Trophoblast cell (in vitro differentiated cells and primary cell): ENCODE results near the gene LAMC3.
A peak's percentile ranks its signal among the peaks of the same experiment; 100 is the strongest.

Experiments used
- DNase-seq, 2 donors: peaks; one replicate each; pipeline ENCODE4 v3.0.0-alpha.2; 2016
- H2AFZ ChIP-seq: 2 replicates; pipeline ENCODE4 v1.6.1; 2013; ENCODE audit warnings: low read length, moderate library complexity, mild to moderate bottlenecking; ENCODE audit not compliant: insufficient read depth, poor library complexity
- H2AK5ac ChIP-seq: 2 replicates; pipeline ENCODE4 v1.6.1; 2013; ENCODE audit warnings: mild to moderate bottlenecking, low read length
- H2BK120ac ChIP-seq: 2 replicates; pipeline ENCODE4 v1.6.1; 2013; ENCODE audit warnings: low read length, mild to moderate bottlenecking, moderate library complexity; ENCODE audit not compliant: insufficient read depth, poor library complexity
- H2BK12ac ChIP-seq: 2 replicates; pipeline ENCODE4 v1.6.1; 2013; ENCODE audit warnings: mild to moderate bottlenecking, low read length, moderate library complexity
- H2BK5ac ChIP-seq: 2 replicates; pipeline ENCODE4 v1.6.1; 2013; ENCODE audit warnings: low read length, low read depth, moderate library complexity, mild to moderate bottlenecking; ENCODE audit not compliant: poor library complexity
- H3K14ac ChIP-seq: 2 replicates; pipeline ENCODE4 v1.6.1; 2013; ENCODE audit warnings: mild to moderate bottlenecking, low read length
- H3K18ac ChIP-seq: 2 replicates; pipeline ENCODE4 v1.6.1; 2013; ENCODE audit warnings: mild to moderate bottlenecking, low read length
- H3K23ac ChIP-seq: 2 replicates; pipeline ENCODE4 v1.6.1; 2013; ENCODE audit warnings: low read length
- H3K27ac ChIP-seq: 2 replicates; pipeline ENCODE4 v1.5.1; 2013; ENCODE audit warnings: low read depth, mild to moderate bottlenecking, inconsistent platforms, low read length, moderate library complexity
- H3K27me3 ChIP-seq: 2 replicates; pipeline ENCODE4 v1.6.1; 2013; ENCODE audit warnings: inconsistent platforms, mild to moderate bottlenecking, low read length, moderate library complexity; ENCODE audit not compliant: insufficient read depth
- H3K36me3 ChIP-seq, 2 experiments: 1 replicate in 1 of 2; 2 replicates in 1 of 2; pipeline ENCODE4 v1.6.1; 2013; ENCODE audit warnings: low read length in 2 of 2, mild to moderate bottlenecking in 2 of 2, moderate library complexity in 1 of 2; ENCODE audit not compliant: insufficient read depth in 2 of 2, control insufficient read depth in 1 of 2
- H3K4ac ChIP-seq: 2 replicates; pipeline ENCODE4 v1.6.1; 2013; ENCODE audit warnings: low read depth, mild to moderate bottlenecking, low read length, moderate library complexity
- H3K4me1 ChIP-seq, 2 experiments: 1 replicate in 1 of 2; 2 replicates in 1 of 2; pipeline ENCODE4 v1.6.1; 2013; ENCODE audit warnings: low read length in 2 of 2, mild to moderate bottlenecking in 2 of 2, moderate library complexity in 1 of 2; ENCODE audit not compliant: insufficient read depth in 2 of 2, control insufficient read depth in 1 of 2
- H3K4me2 ChIP-seq: 2 replicates; pipeline ENCODE4 v1.6.1; 2013; ENCODE audit warnings: inconsistent platforms, mild to moderate bottlenecking, low read length, moderate library complexity
- H3K4me3 ChIP-seq: 2 replicates; pipeline ENCODE4 v1.5.1; 2013; ENCODE audit warnings: mild to moderate bottlenecking, low read depth, low read length, inconsistent platforms
- H3K79me1 ChIP-seq: one replicate; pipeline ENCODE4 v1.6.1; 2013; ENCODE audit warnings: low read length
- H3K79me2 ChIP-seq: 2 replicates; pipeline ENCODE4 v1.6.1; 2013; ENCODE audit warnings: low read length, mild to moderate bottlenecking; ENCODE audit not compliant: control insufficient read depth, insufficient read depth, poor library complexity
- H3K9ac ChIP-seq: 2 replicates; pipeline ENCODE4 v1.6.1; 2013; ENCODE audit warnings: mild to moderate bottlenecking, low read length
- H3K9me3 ChIP-seq: 2 replicates; pipeline ENCODE4 v1.6.1; 2013; ENCODE audit warnings: low read depth, mild to moderate bottlenecking, control low read depth, inconsistent platforms, low read length; ENCODE audit not compliant: insufficient read depth
- H4K12ac ChIP-seq: 2 replicates; pipeline ENCODE4 v1.6.1; 2013; ENCODE audit warnings: low read depth, mild to moderate bottlenecking, low read length, moderate library complexity
- H4K8ac ChIP-seq: 2 replicates; pipeline ENCODE4 v1.6.1; 2013; ENCODE audit warnings: low read depth, mild to moderate bottlenecking, low read length, moderate library complexity
- H4K91ac ChIP-seq: one replicate; pipeline ENCODE4 v1.6.1; 2013; ENCODE audit warnings: low read depth, mild to moderate bottlenecking, low read length, moderate library complexity
- WGBS: extraction: QIAGEN DNeasy Blood & Tissue Kit; methylation state at CpG from one replicate; pipeline ENCODE4 v1.1.7; 2013; ENCODE audit warnings: missing lambda C conversion rate; ENCODE audit not compliant: insufficient read length, insufficient coverage; ENCODE audit errors: extremely low coverage; 5-methylcytosine and 5-hydroxymethylcytosine counted together

Gene LAMC3

GRCh38 chr9:131045300-131046092 is 36.5 kb downstream of the LAMC3 start:
- Histone ChIP-seq H3K4me2 (no peak overlapping the region), H3K4me3 (no peak overlapping the region), H2BK120ac (no peak overlapping the region), H3K9ac (no peak overlapping the region), H3K79me2 (no peaks in the 10 kb centered on the region), H3K27ac (no peak overlapping the region), H3K36me3 (no peaks in the 10 kb centered on the region), H3K18ac (no peak overlapping the region), H3K4me1 (peaks cover 2 to 3% of the 10 kb centered on the region in 2 experiments), H3K4ac (no peak overlapping the region), H3K79me1 (no peaks in the 10 kb centered on the region), H3K9me3 (peaks cover 2% of the 10 kb centered on the region), H2AFZ (no peak overlapping the region), H3K27me3 (no peaks in the 10 kb centered on the region), H4K8ac (no peak overlapping the region), H3K23ac (no peak overlapping the region), H2AK5ac (no peak overlapping the region), H2BK12ac (no peak overlapping the region), H3K14ac (no peak overlapping the region), H4K12ac (no peak overlapping the region), H2BK5ac (no peak overlapping the region), H4K91ac (no peak overlapping the region)
- DNase-seq, result peak in 1 of 2 donors; percentile 16
- WGBS, result no CpG with 5 or more reads among the region's 16 CpGs

GRCh38 chr9:131046093-131046380 is 37.1 kb downstream of the LAMC3 start:
- WGBS, result no CpG with 5 or more reads among the region's 3 CpGs
- Histone ChIP-seq H2BK12ac (no peak overlapping the region), H2BK120ac (no peak overlapping the region), H3K14ac (no peak overlapping the region), H2BK5ac (no peak overlapping the region), H4K12ac (no peak overlapping the region), H3K36me3 (no peaks in the 10 kb centered on the region), H3K27ac (no peak overlapping the region), H3K4me2 (no peak overlapping the region), H3K23ac (no peak overlapping the region), H3K4me1 (peaks cover 2 to 3% of the 10 kb centered on the region in 2 experiments), H3K27me3 (no peaks in the 10 kb centered on the region), H2AK5ac (no peak overlapping the region), H3K79me1 (no peaks in the 10 kb centered on the region), H3K4me3 (no peak overlapping the region), H3K9me3 (peaks cover 2% of the 10 kb centered on the region), H3K18ac (no peak overlapping the region), H3K9ac (no peak overlapping the region), H3K4ac (no peak overlapping the region), H4K8ac (no peak overlapping the region), H2AFZ (no peak overlapping the region), H3K79me2 (no peaks in the 10 kb centered on the region), H4K91ac (no peak overlapping the region)
- DNase-seq, result peak; percentile 35 to 58

- no peak overlapping the region for H3K27ac ChIP-seq
- no peak overlapping the region for H3K14ac ChIP-seq
- peak; percentile 44 to 83 for DNase-seq
- no peak overlapping the region for H2BK12ac ChIP-seq
- H4K8ac ChIP-seq, result no peak overlapping the region
- no peaks in the 10 kb centered on the region for H3K36me3 ChIP-seq
- no peaks in the 10 kb centered on the region for H3K79me2 ChIP-seq
- peak overlapping the region; percentile 56 for H2AFZ ChIP-seq
- no CpG with 5 or more reads among the region's 35 CpGs for WGBS
- H2BK5ac ChIP-seq, result no peak overlapping the region
- peaks cover 2% of the 10 kb centered on the region for H3K9me3 ChIP-seq
- no peak overlapping the region for H3K4ac ChIP-seq
- H2BK120ac ChIP-seq, result no peak overlapping the region
- H3K23ac ChIP-seq, result no peak overlapping the region
- peaks cover 2 to 3% of the 10 kb centered on the region in 2 experiments for H3K4me1 ChIP-seq
- no peak overlapping the region for H3K4me2 ChIP-seq
- no peaks in the 10 kb centered on the region for H3K79me1 ChIP-seq
- no peak overlapping the region for H4K12ac ChIP-seq
- no peak overlapping the region for H3K4me3 ChIP-seq
- H3K27me3 ChIP-seq, result no peaks in the 10 kb centered on the region
- H2AK5ac ChIP-seq, result no peak overlapping the region
- no peak overlapping the region for H3K18ac ChIP-seq
- no peak overlapping the region for H3K9ac ChIP-seq
- H4K91ac ChIP-seq, result no peak overlapping the region
These were observed 37.7 kb downstream of the LAMC3 start for GRCh38 chr9:131046581-131047202.

GRCh38 chr9:131048332-131048731 is 39.4 kb downstream of the LAMC3 start:
- Histone ChIP-seq H3K18ac (no peak overlapping the region), H3K79me1 (no peaks in the 10 kb centered on the region), H3K23ac (no peak overlapping the region), H2AFZ (no peak overlapping the region), H4K8ac (no peak overlapping the region), H4K91ac (no peak overlapping the region), H4K12ac (no peak overlapping the region), H3K36me3 (no peaks in the 10 kb centered on the region), H3K27me3 (no peaks in the 10 kb centered on the region), H2BK12ac (no peak overlapping the region), H3K79me2 (no peaks in the 10 kb centered on the region), H3K4me2 (no peak overlapping the region), H2BK5ac (no peak overlapping the region), H2AK5ac (no peak overlapping the region), H3K4me3 (no peak overlapping the region), H3K9me3 (peaks cover 2% of the 10 kb centered on the region), H2BK120ac (no peak overlapping the region), H3K9ac (no peak overlapping the region), H3K4ac (no peak overlapping the region), H3K27ac (no peak overlapping the region), H3K14ac (no peak overlapping the region), H3K4me1 (no peaks in the 10 kb centered on the region)
- no CpG with 5 or more reads among the region's 6 CpGs for WGBS
- DNase-seq, result no peak
